HT1080 (cell line): ENCODE measurements around the gene TMCC3. TPM values are rescaled to one million over a fixed set of nuclear protein-coding genes. Genes with fewer than 3 reads are reported as not detected.
"Not testable (repeated sequence)": the region's sequence is repeated elsewhere in the genome, so short reads cannot be mapped to it uniquely, and the experiment has no call there.

ENCODE experiments used
- DNase-seq: peaks from one replicate; pipeline ENCODE4 v3.0.0-alpha.2; 2015; ENCODE audit warnings: low read depth
- polyA plus RNA-seq, 2 experiments: library from polyadenylated mRNA; depleted of rRNA; stranded (reverse); fragments of >200 nt; gene quantifications; 2 replicates each; pipeline ENCODE4 v1.2.3, GENCODE V29; 2015
- total RNA-seq: library from RNA; depleted of rRNA; stranded (reverse); fragments of >200 nt; shearing (Covaris generic); gene quantifications from 2 replicates; pipeline ENCODE4 v1.2.3, GENCODE V29; 2014; rRNA removed

Gene TMCC3
- 5.2 TPM in 2 replicates for total RNA-seq
- 6.1 and 7.9 TPM in 2 replicates for polyA plus RNA-seq (2015; cell fraction: cytosol; rRNA removed)
- 5.7 and 5.8 TPM in 2 replicates for polyA plus RNA-seq (2015; cell fraction: nucleus; rRNA removed)

GRCh38 chr12:94650143-94651056, at the start of gene TMCC3:
Gene TMCC3, minus strand, starts transcription at chr12:94650557. Its CDS starts 127 bp downstream, at chr12:94650430.
- peak; percentile 30 for DNase-seq

- DNase-seq, result no peak
These were observed 49.4 kb upstream of the TMCC3 start for GRCh38 chr12:94699801-94700200.

GRCh38 chr12:94698578-94698977, 48.2 kb upstream of the TMCC3 start:
- DNase-seq, result no peak

GRCh38 chr12:94697631-94698030, 47.3 kb upstream of the TMCC3 start:
- DNase-seq, result no peak

GRCh38 chr12:94694732-94695131, 44.4 kb upstream of the TMCC3 start:
- DNase-seq, result no peak

GRCh38 chr12:94692826-94693225, 42.5 kb upstream of the TMCC3 start:
- DNase-seq, result not testable (repeated sequence)

GRCh38 chr12:94690198-94690771, 39.9 kb upstream of the TMCC3 start:
- DNase-seq, result no peak

GRCh38 chr12:94689646-94690036, 39.3 kb upstream of the TMCC3 start:
- no peak for DNase-seq

GRCh38 chr12:94689002-94689645, 38.8 kb upstream of the TMCC3 start:
- DNase-seq, result peak; percentile 47

- no peak for DNase-seq
These were observed 37.5 kb upstream of the TMCC3 start for GRCh38 chr12:94687891-94688290.

GRCh38 chr12:94686834-94687628, 36.7 kb upstream of the TMCC3 start:
- no peak for DNase-seq

- DNase-seq, result no peak
These were observed 34.2 kb upstream of the TMCC3 start for GRCh38 chr12:94684416-94685142.

GRCh38 chr12:94679554-94680195, 29.3 kb upstream of the TMCC3 start:
- DNase-seq, result no peak

- no peak for DNase-seq
These were observed 28.5 kb upstream of the TMCC3 start for GRCh38 chr12:94678849-94679248.

GRCh38 chr12:94678379-94678778, 28.0 kb upstream of the TMCC3 start:
- no peak for DNase-seq

GRCh38 chr12:94677778-94678177, 27.4 kb upstream of the TMCC3 start:
- no peak for DNase-seq

- DNase-seq, result no peak
These were observed 26.6 kb upstream of the TMCC3 start for GRCh38 chr12:94676922-94677321.

- no peak for DNase-seq
These were observed 25.8 kb upstream of the TMCC3 start for GRCh38 chr12:94676031-94676641.

- no peak for DNase-seq
These were observed 24.5 kb upstream of the TMCC3 start for GRCh38 chr12:94674835-94675234.

GRCh38 chr12:94674051-94674451, 23.7 kb upstream of the TMCC3 start:
- DNase-seq, result no peak
